ENCODE data around the gene TXN.

DNA sequence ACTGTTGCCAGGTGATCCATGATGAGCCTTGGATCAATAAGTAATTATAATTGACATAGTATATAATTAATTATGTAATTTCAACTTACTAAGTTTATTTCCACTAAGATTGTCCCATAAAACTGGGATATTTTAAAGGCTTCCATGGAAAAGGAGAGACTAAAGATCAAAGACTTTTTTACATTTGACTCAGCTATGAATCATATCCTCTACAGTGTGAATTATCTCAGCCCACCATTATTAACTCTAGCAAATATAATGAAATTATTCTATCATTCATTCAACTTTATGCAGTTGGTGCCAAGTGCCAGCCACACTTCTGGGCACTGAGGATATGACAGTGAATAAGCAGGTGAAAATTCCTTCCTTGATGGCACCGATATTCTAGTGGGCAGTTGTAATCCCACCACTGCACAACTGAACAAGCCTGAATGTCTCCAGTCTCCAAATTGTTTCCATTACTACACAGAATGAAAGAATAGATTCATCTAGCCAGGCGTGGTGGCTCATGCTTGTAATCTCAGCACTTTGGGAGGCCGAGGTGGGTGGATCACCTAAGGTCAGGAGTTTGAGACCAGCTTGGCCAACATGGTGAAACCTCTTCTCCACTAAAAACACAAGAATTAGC lies 21.9 kb upstream of the TXN start:
- TF ChIP-seq GATA3 (IDR thresholded peaks at IDR 0.05; ENCODE audit: low read depth, low read length) (no peak), GATA2 (IDR thresholded peaks at IDR 0.05; ENCODE audit: low read depth, low read length) (no peak)
